Gastrocnemius medialis (tissue), 4 donors: ENCODE measurements around the gene TMEM143. TPM values are rescaled to one million over a fixed set of nuclear protein-coding genes. Genes with fewer than 3 reads are reported as not detected.

ENCODE experiments used
- ATAC-seq, 2 donors: fragments of 150-250 bp; one replicate each; pipeline ENCODE4 v1.9.1; 2016
- DNase-seq, 2 donors: peaks; one replicate each; pipeline ENCODE4 v3.0.0-alpha.2; 2019
- H3K27ac ChIP-seq, 4 donors: fragments of 200-600 bp; sonication (generic); 1 replicate in 1 of 4; 2 replicates in 3 of 4; pipeline ENCODE4 v1.5.1; 2016 to 2018; ENCODE audit warnings: mild to moderate bottlenecking in 2 of 4, moderate library complexity in 1 of 4
- H3K27me3 ChIP-seq, 3 donors: fragments of 200-600 bp; sonication (generic) in 2 of 3; 1 replicate in 1 of 3; 2 replicates in 2 of 3; pipeline versions ENCODE4 v1.5.1 to v1.6.0; 2016 to 2019; ENCODE audit warnings: mild to moderate bottlenecking in 1 of 3, moderate library complexity in 1 of 3
- H3K36me3 ChIP-seq, 2 donors: fragments of 200-600 bp; sonication (generic) in 1 of 2; one replicate each; pipeline ENCODE4 v1.5.1; 2017 to 2018
- H3K4me1 ChIP-seq, 2 donors: fragments of 200-600 bp; sonication (generic) in 1 of 2; one replicate each; pipeline ENCODE4 v1.5.1; 2016 to 2017; ENCODE audit warnings: mild to moderate bottlenecking in 2 of 2
- H3K4me3 ChIP-seq, 4 donors: fragments of 200-600 bp; sonication (generic) in 3 of 4; 1 replicate in 1 of 4; 2 replicates in 3 of 4; pipeline ENCODE4 v1.5.1; 2016 to 2019; ENCODE audit warnings: mild to moderate bottlenecking in 2 of 4
- H3K9me3 ChIP-seq, 3 donors: fragments of 200-600 bp; sonication (generic) in 2 of 3; 1 replicate in 1 of 3; 2 replicates in 2 of 3; pipeline ENCODE4 v1.5.1; 2016 to 2019
- CTCF ChIP-seq, 5 experiments: fragments of 450-650 bp in 3 of 5; fragments of 200-600 bp in 2 of 5; sonication (generic) in 2 of 5; IDR thresholded peaks in 4 of 5; conservative IDR thresholded peaks in 1 of 5; 1 replicate in 4 of 5; 2 replicates in 1 of 5; pipeline ENCODE4 v1.5.1; 2016 to 2019; ENCODE audit warnings: antibody characterized with exemption in 5 of 5, mild to moderate bottlenecking in 3 of 5, moderate library complexity in 3 of 5
- POLR2A ChIP-seq, 2 donors: fragments of 450-650 bp; IDR thresholded peaks; one replicate each; pipeline ENCODE4 v1.6.1; 2017; ENCODE audit warnings: antibody characterized with exemption in 2 of 2, mild to moderate bottlenecking in 2 of 2, moderate library complexity in 2 of 2
- in situ Hi-C, 4 donors: fragments of 200-750 bp; cut with MboI; loops; one replicate each; pipeline versions ENCODE4 v1.15.0 to v1.8.0; 2017; ENCODE audit warnings: low sequenced_read_pairs in 4 of 4
- intact Hi-C: fragments of 100-400 bp; cut with DNase I; formaldehyde crosslinking; loops from one replicate; pipeline ENCODE4 v1.15.1; 2023; ENCODE audit warnings: low total_unique reads
- total RNA-seq, 4 donors: library from RNA; depleted of rRNA; stranded (reverse); fragments of >200 nt; gene quantifications; one replicate each; pipeline versions ENCODE4 v1.1.0 to v1.2.3, GENCODE V29; 2016

The TMEM143 gene
- total RNA-seq, 4 donors from 2014 or later, result 28.8 to 42.3 (median 40.7) TPM

- peak within 1 kb of the TSS; percentile 85 to 91 (median 88) for H3K27ac ChIP-seq
- H3K4me1 ChIP-seq, result peaks cover 4 to 19% of the 10 kb centered on the region in 2 donors
- peak within 1 kb of the TSS; percentile 83 to 100 (median 92) for H3K4me3 ChIP-seq
- in situ Hi-C loops (no loop called here), intact Hi-C loops (loop anchor here (1.0 to 2.0 kb wide), 3 partner anchors 27 to 77 kb away; partner anchors contain the start of genes CYTH2 and SYNGR4)
- H3K36me3 ChIP-seq, result peaks cover 0 to 32% of the 10 kb centered on the region in 2 donors
- peak; percentile 60 to 68 for TF ChIP-seq POLR2A (IDR thresholded peaks at IDR 0.05)
- TF ChIP-seq CTCF (IDR thresholded peaks at IDR 0.05 in 4 of 5, conservative IDR thresholded peaks at IDR 0.05 in 1 of 5), result peak; percentile 78 to 96 (median 87)
- ATAC-seq, result peak; percentile 91 to 92
- H3K9me3 ChIP-seq, result no peaks in the 10 kb centered on the region
- DNase-seq, result peak; percentile 58 to 66
- peaks cover 36 to 41% (median 41%) of the 10 kb centered on the region in 3 donors for H3K27me3 ChIP-seq
Measured at GRCh38 chr19:48391100-48392005, 27.6 kb upstream of the TMEM143 start, which contains the start of gene KDELR1. Gene KDELR1, minus strand, starts transcription at chr19:48391551. Its CDS starts 193 bp downstream, at chr19:48391358.

- peak; percentile 69 to 73 for ATAC-seq
- Histone ChIP-seq H3K4me1 (peaks cover 4 to 19% of the 10 kb centered on the region in 2 donors), H3K36me3 (peaks cover 0 to 41% of the 10 kb centered on the region in 2 donors), H3K9me3 (no peaks in the 10 kb centered on the region), H3K4me3 (peak overlapping the region; percentile 83 to 100 (median 92)), H3K27me3 (peaks cover 27 to 32% (median 32%) of the 10 kb centered on the region in 3 donors), H3K27ac (peak overlapping the region; percentile 85 to 91 (median 88))
- DNase-seq, result peak in 1 of 2 donors; percentile 46
- intact Hi-C loops, result loop anchor here (1.0 to 2.0 kb wide), 3 partner anchors 26 to 78 kb away; partner anchors contain the start of genes CYTH2 and SYNGR4
- TF ChIP-seq POLR2A (IDR thresholded peaks at IDR 0.05) (no peak), CTCF (IDR thresholded peaks at IDR 0.05 in 4 of 5, conservative IDR thresholded peaks at IDR 0.05 in 1 of 5) (peak; percentile 47 to 77 (median 74))
- in situ Hi-C loops, result no loop called here
Measured at GRCh38 chr19:48390188-48391099, 26.7 kb upstream of the TMEM143 start.

- in situ Hi-C loops, result no loop called here
- no peak for DNase-seq
Measured at GRCh38 chr19:48386981-48387380, 23.2 kb upstream of the TMEM143 start.

More at GRCh38 chr19:48386981-48387380, 23.2 kb upstream of the TMEM143 start:
- H3K27me3 ChIP-seq, result no peaks in the 10 kb centered on the region
- no peak for ATAC-seq
- H3K4me1 ChIP-seq, result peaks cover 4 to 6% of the 10 kb centered on the region in 2 donors
- H3K36me3 ChIP-seq, result peaks cover 0 to 75% of the 10 kb centered on the region in 2 donors
- H3K27ac ChIP-seq, result no peak overlapping the region
- no peaks in the 10 kb centered on the region for H3K9me3 ChIP-seq
- intact Hi-C loops, result no loop called here
- no peak for TF ChIP-seq CTCF (IDR thresholded peaks at IDR 0.05 in 4 of 5, conservative IDR thresholded peaks at IDR 0.05 in 1 of 5)
- no peak for TF ChIP-seq POLR2A (IDR thresholded peaks at IDR 0.05)
- no peak overlapping the region for H3K4me3 ChIP-seq
